Germinal center (tissue), 1 donor: ENCODE results near the gene SLC2A10.
"Not testable (repeated sequence)": the region's sequence is repeated elsewhere in the genome, so short reads cannot be mapped to it uniquely, and the experiment has no call there.

Experiments
- DNase-seq: peaks from one replicate; pipeline ENCODE4 v3.0.0; 2012; ENCODE audit warnings: mixed read lengths, low spot score

The SLC2A10 gene

GRCh38 chr20:46709459-46710152 lies at the start of gene SLC2A10:
Gene SLC2A10 (plus strand): TSS chr20:46709649. CDS start chr20:46709737, 88 bp downstream.
- DNase-seq: no peak

- no peak for DNase-seq
These were observed 49.0 kb upstream of the SLC2A10 start for GRCh38 chr20:46660487-46660886.

GRCh38 chr20:46661659-46662058 lies 47.8 kb upstream of the SLC2A10 start:
- no peak for DNase-seq

DNA sequence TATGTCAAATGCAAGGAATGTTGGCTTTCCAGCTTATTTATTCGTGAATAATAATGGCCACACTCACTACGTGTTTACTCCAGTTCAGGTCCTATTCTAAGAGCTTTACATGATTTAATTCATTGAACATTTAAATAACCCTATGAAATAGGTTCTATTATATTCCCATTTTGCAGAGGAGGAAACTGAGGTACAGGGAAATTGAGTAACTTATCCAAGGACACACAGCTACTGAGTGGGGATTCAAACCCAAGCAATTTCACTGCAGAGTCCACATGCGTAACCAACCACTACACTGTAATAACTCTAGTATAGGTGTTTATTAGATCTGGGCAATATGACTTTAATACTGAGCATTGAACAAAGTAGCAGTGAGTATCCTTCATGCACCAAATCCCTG lies 45.9 kb upstream of the SLC2A10 start:
- DNase-seq: no peak

DNA sequence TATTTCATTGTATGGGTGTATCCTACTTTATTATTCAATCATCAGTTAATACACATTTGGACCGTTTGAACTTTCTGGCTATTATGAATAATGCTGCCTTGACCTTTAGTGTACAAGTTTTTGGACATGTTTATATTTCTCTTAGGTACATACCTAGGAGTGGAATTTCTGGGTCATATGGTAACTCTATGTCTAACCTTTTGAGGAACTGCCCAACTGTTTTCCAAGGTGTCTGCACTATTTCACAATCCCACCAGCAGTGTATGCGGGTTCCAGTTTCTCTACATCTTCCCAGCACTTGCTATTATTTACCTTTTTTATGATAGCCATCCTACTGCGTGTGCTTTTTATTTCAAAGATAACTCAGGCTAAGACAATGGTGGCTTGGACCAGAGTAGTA lies 43.8 kb upstream of the SLC2A10 start:
- no peak for DNase-seq

DNA sequence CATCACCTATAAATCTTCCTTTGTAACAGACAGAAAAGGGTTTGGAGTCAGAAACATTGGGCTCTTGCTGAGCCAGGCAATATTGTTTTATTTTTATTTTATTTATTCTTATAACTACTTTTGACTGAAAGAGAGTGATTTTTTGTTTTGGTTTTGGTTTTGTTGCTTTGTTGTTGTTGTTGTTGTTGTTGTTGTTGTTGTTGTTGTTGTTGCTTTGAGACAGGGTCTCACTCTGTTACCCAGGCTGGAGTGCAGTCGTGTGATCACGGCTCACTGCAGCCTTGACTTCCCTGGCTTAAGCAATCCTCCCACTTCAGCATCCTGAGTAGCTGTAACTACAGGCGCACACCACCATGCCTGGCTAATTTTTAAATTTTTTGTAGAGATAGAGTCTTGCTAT lies 43.1 kb upstream of the SLC2A10 start:
- no peak for DNase-seq

- no peak for DNase-seq
These were observed 42.5 kb upstream of the SLC2A10 start for GRCh38 chr20:46666818-46667515.

- no peak for DNase-seq
These were observed 39.2 kb upstream of the SLC2A10 start for GRCh38 chr20:46670228-46670584.

- no peak for DNase-seq
These were observed 38.6 kb upstream of the SLC2A10 start for GRCh38 chr20:46670585-46671584.

DNA sequence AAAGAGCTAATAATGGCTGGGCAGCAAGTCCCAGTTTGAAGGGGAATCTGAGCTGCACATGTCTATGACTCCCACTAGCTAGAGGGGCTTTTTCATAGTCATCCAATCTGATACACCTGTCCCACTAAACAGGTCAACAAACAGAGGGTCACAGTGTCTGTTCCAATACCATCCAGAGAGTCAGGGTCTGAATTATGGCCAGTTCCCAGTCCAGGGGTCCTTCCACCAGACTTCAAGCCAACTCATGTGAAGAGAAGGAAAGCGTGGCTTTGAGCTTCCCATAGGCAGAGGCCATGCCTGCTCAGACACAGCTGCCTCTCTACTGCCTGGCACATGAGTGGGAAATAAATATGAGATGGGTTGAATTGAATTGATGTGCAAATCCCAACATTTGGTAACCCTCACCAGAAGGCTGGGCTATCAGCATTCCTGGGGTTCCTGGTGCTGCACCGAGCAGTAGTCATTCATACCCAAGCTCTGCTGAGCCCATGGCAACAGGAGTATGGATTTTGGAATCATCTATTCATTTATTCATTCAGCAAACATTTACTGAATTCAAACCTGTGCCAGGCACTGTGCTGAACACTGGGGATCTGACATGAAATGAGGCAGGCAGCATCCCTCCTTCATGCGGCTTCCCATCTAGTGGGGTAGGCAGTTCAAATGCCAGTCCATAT lies 37.4 kb upstream of the SLC2A10 start:
- no peak for DNase-seq

GRCh38 chr20:46672543-46673148 lies 36.8 kb upstream of the SLC2A10 start:
- DNase-seq: no peak

- no peak for DNase-seq
These were observed 35.8 kb upstream of the SLC2A10 start for GRCh38 chr20:46673394-46674252.

DNA sequence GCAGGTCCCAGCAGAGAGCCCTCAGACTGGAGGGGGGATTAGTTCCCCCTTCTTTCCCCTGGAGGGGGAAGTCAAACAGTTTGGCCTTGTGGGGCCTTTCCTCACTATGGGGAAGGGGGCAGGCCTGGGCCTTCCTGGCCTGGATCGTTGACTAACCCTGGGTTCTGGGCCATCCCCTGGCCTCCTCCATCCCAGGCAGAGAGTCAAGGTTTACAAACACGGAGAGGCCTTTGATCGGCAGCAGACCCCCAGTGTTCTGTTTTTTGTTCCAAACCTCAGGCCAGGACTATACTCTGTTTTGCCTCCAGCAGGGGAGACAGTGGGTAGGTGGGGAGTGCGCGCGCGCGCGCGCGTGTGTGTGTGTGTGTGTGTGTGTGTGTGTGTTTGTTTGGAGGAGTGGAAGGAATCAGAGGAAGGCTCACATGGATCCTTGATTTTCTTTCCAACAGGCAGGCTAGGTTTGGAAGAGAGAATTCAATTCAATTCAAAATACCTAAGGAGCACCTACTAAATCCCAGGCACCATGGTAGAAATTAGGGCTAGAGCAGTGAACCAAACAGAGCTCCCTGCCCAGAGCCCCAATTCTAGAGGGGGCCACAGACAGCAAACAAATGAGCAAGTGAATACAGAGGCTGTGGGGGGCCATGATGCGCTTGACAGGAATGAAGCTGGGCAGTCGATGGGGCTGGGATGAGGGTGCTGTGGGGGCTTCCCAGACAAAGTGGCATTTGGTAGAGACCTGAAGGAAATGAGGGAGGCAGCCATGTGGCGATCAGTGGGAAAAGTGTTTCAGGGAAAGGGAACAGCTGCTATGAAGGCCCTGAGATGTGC lies 35.0 kb upstream of the SLC2A10 start:
- DNase-seq: no peak

DNA sequence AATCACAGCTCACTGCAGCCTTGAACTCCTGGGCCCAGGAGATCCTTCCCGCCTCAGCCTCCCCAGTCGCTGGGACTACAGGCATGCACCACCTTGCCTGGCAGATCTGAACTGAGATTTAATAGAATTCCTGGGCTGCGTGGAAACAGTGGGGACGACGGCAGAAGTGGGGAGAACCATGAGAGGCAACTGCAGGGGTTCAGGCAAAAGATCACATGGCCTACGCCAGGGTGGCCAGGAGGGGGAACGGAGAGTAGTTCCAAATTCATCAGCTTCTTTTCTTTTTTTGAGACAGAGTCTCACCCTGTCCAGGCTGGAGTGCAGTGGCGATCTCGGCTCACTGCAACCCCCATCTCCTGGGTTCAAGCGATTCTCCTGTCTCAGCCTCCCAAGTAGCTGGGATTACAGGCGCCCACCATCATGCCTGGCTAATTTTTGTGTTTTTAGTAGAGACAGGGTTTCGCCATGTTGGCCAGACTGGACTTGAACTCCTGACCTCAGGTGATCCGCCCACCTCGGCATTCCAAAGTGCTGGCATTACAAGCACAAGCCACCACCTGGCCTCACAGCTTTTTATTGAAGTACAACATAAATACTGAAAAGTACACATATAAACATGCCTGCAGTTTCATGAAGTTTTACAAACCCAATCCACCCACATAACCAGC lies 32.7 kb upstream of the SLC2A10 start:
- not testable (repeated sequence) for DNase-seq

DNA sequence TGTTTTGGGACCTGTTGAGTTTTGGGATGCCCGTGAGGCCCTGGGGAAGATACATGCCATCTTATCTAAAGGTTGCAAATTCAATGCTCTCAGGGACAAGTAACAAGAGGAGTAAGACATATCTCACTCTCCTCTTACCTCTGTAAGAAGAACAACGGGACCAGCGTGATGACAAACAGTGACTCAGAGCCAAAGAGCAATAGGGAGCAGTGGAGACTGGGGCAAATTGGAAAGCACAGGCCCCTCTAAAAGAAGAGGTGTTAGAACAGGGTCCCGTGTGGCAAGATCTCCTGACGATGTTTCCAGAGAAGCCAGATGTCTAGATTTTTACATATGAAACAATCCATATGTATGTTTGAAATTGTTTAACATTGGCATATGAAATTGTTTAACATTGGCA lies 31.8 kb upstream of the SLC2A10 start:
- DNase-seq: no peak

- DNase-seq: no peak
These were observed 30.9 kb upstream of the SLC2A10 start for GRCh38 chr20:46678516-46678915.

DNA sequence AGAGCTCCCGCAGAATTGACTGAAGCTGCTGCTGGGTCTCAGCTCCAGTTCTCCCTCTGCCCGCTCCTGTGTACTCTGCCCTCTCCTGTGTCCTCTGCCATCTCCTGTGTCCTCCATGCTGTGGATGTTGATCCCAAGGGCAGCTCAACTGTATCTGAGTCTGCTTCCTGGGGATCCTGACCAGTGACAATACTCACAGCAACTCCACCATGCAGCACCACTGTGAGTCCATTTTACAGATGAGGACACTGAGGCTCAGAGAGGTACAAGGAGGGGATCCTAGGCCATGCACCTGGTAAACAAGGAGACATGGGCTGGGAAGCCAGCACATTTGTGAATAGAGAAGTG lies 28.8 kb upstream of the SLC2A10 start:
- no peak for DNase-seq

DNA sequence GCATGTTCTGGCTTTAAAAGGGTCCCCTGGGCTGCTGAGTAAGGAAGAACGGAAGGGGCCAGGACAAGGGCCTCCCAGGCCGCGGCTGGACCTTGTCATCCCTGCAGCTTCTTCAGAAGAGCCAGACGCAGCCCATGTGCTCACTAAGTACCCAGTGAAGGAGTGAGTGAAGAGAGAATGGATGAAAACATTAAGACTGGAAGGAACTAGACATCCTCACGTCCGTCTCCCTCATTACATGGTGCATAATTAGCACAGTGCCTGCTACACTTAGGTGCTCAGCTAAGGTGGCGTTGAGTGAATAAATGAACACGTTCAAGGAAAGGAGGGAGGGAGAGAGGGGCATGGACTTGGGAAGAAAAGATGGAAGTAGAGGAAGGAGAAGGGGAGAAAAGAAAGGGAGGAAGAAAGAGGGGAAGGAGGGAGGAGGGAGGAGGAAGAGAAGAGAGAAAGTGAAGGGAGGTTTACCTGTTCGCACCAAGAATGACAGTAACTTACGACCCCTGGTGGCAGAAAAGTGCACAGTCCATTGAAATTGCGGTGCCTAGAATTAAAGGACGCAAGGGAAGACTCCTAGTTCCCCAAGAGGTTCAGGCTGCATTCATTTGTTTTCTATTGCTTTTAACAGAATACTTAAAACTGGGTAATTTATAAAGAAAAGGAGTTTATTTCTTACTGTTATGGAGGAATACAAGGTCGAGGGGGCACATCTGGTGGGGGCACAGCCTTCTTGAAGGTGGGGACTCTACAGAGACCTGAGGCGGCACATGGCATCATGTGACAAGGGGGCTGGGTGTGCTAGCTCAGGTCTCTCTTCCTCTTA lies 28.2 kb upstream of the SLC2A10 start:
- peak; percentile 75 for DNase-seq
